Adipose tissue (tissue), 3 donors: ENCODE measurements around the gene MYZAP. TPM values are rescaled to one million over a fixed set of nuclear protein-coding genes. Genes with fewer than 3 reads are reported as not detected.

Experiments used
- H3K27ac ChIP-seq: one replicate; pipeline ENCODE4 v1.5.1; 2013; ENCODE audit warnings: low read depth, low read length
- WGBS, 3 donors: extraction: QIAGEN DNeasy Blood & Tissue Kit; methylation state at CpG; one replicate each; pipeline ENCODE4 v1.1.7; 2013; 5-methylcytosine and 5-hydroxymethylcytosine counted together
- polyA plus RNA-seq, 3 donors: library from polyadenylated mRNA; stranded (reverse); fragments of 200-250 nt; gene quantifications; one replicate each; pipeline ENCODE4 v1.2.3, GENCODE V29; 2013
- donor health status: healthy with polysubstance abuse.
- donor health status: Bipolar disorder and iron deficiency.
- donor health status: healthy.

MYZAP gene
- 10 to 100 TPM in 2 of 3 donors, 1 to 10 TPM in 1; 8.1 to 62.3 (median 22.4) TPM for polyA plus RNA-seq

GRCh38 chr15:57591822-57592367 is at the start of gene MYZAP:
Gene MYZAP (plus strand): TSS chr15:57591904. CDS start chr15:57592035, 131 bp downstream.
- WGBS, 3 donors = 1 to 5% (median 3%) methylated on average over 17 to 58 of the region's 58 CpGs
- no peak within 1 kb of the TSS for H3K27ac ChIP-seq

- 21 to 45% (median 28%) methylated on average over 4 of the region's 4 CpGs for WGBS, 3 donors
- no peak overlapping the region for H3K27ac ChIP-seq
Measured at GRCh38 chr15:57542505-57542817, 49.2 kb upstream of the MYZAP start.

GRCh38 chr15:57544848-57545480 is 46.7 kb upstream of the MYZAP start:
- no peak overlapping the region for H3K27ac ChIP-seq
- WGBS, 3 donors = 78 to 92% (median 85%) methylated on average over 11 of the region's 11 CpGs

GRCh38 chr15:57545995-57546394 is 45.7 kb upstream of the MYZAP start:
- no peak overlapping the region for H3K27ac ChIP-seq
- WGBS, 3 donors = 90 to 93% (median 93%) methylated on average over 8 of the region's 8 CpGs

- H3K27ac ChIP-seq = no peak overlapping the region
- WGBS, 3 donors = 87 to 89% (median 88%) methylated on average over 11 of the region's 11 CpGs
Measured at GRCh38 chr15:57547243-57547755, 44.4 kb upstream of the MYZAP start.

- 35 to 79% (median 78%) methylated on average over 2 of the region's 2 CpGs for WGBS, 3 donors
- H3K27ac ChIP-seq = no peak overlapping the region
Measured at GRCh38 chr15:57548351-57548750, 43.4 kb upstream of the MYZAP start.

GRCh38 chr15:57548835-57549234 is 42.9 kb upstream of the MYZAP start:
- 61 to 76% (median 72%) methylated on average over 5 of the region's 5 CpGs for WGBS, 3 donors
- no peak overlapping the region for H3K27ac ChIP-seq

- 74 to 83% (median 79%) methylated on average over 6 of the region's 6 CpGs for WGBS, 3 donors
- H3K27ac ChIP-seq = no peak overlapping the region
Measured at GRCh38 chr15:57549935-57550334, 41.8 kb upstream of the MYZAP start.

- WGBS, 3 donors = 45 to 52% (median 50%) methylated on average over 4 of the region's 4 CpGs
- H3K27ac ChIP-seq = no peak overlapping the region
Measured at GRCh38 chr15:57550640-57551039, 41.1 kb upstream of the MYZAP start.

- WGBS, 3 donors = 65 to 68% (median 65%) methylated on average over 16 of the region's 16 CpGs
- no peak overlapping the region for H3K27ac ChIP-seq
Measured at GRCh38 chr15:57551715-57552677, 39.7 kb upstream of the MYZAP start.

- H3K27ac ChIP-seq = no peak overlapping the region
- 87 to 91% (median 90%) methylated on average over 8 of the region's 8 CpGs for WGBS, 3 donors
Measured at GRCh38 chr15:57552678-57553334, 38.9 kb upstream of the MYZAP start.

- H3K27ac ChIP-seq = no peak overlapping the region
- WGBS, 3 donors = 92 to 97% (median 95%) methylated on average over 5 of the region's 5 CpGs
Measured at GRCh38 chr15:57553526-57553925, 38.2 kb upstream of the MYZAP start.

- H3K27ac ChIP-seq = no peak overlapping the region
- WGBS, 3 donors = 62 to 71% (median 70%) methylated on average over 10 of the region's 10 CpGs
Measured at GRCh38 chr15:57554063-57554811, 37.5 kb upstream of the MYZAP start.

GRCh38 chr15:57554812-57555179 is 36.9 kb upstream of the MYZAP start:
- H3K27ac ChIP-seq = no peak overlapping the region
- 75 to 76% (median 76%) methylated on average over 4 of the region's 4 CpGs for WGBS, 3 donors

GRCh38 chr15:57555270-57555669 is 36.4 kb upstream of the MYZAP start:
- no peak overlapping the region for H3K27ac ChIP-seq
- 95 to 98% (median 96%) methylated on average over 3 of the region's 3 CpGs for WGBS, 3 donors

- H3K27ac ChIP-seq = no peak overlapping the region
- WGBS, 3 donors = 83 to 97% (median 97%) methylated on average over 9 of the region's 9 CpGs
Measured at GRCh38 chr15:57556040-57556439, 35.7 kb upstream of the MYZAP start.

GRCh38 chr15:57557267-57557666 is 34.4 kb upstream of the MYZAP start:
- H3K27ac ChIP-seq = no peak overlapping the region
- 90 to 99% (median 98%) methylated on average over 3 of the region's 3 CpGs for WGBS, 3 donors

- 95 to 97% (median 96%) methylated on average over 6 of the region's 6 CpGs for WGBS, 3 donors
- no peak overlapping the region for H3K27ac ChIP-seq
Measured at GRCh38 chr15:57557810-57558209, 33.9 kb upstream of the MYZAP start.
